22Rv1 (cell line): ENCODE data around the gene TBCCD1.

Experiments
- ZFX ChIP-seq: fragments of 450-650 bp; IDR thresholded peaks from 2 replicates; pipeline ENCODE4 v1.6.1; 2017; ENCODE audit warnings: antibody characterized with exemption, borderline replicate concordance
- TF ChIP-seq, protein P1 (sequence below): fragments of 450-650 bp; IDR thresholded peaks from 2 replicates; pipeline ENCODE4 v1.5.1; 2017; ENCODE audit warnings: mild to moderate bottlenecking

DNA sequence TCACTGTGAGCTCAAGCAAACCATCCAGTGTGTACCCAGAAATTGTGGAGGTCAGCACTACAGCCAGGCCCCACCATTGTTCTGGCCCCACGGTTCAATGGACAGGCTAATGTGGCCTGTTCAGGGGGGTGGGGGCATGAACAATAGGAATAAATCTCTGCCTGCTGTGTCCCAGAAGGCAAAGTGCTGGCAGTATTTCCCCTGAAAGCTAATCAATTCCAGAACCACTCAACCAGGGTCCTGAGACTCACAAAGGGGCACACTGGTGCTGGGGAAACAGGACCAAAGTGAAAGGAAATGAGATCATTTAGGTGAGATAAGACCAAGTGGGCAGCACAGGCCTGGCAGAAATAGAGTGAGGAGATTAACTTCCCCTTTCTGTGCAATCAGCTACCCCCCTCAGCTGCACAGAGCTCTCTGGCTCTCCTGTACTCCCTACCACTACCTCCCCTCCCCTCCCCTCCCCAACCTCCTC lies 34.5 kb downstream of the TBCCD1 start:
- TF ChIP-seq, protein P1, sequence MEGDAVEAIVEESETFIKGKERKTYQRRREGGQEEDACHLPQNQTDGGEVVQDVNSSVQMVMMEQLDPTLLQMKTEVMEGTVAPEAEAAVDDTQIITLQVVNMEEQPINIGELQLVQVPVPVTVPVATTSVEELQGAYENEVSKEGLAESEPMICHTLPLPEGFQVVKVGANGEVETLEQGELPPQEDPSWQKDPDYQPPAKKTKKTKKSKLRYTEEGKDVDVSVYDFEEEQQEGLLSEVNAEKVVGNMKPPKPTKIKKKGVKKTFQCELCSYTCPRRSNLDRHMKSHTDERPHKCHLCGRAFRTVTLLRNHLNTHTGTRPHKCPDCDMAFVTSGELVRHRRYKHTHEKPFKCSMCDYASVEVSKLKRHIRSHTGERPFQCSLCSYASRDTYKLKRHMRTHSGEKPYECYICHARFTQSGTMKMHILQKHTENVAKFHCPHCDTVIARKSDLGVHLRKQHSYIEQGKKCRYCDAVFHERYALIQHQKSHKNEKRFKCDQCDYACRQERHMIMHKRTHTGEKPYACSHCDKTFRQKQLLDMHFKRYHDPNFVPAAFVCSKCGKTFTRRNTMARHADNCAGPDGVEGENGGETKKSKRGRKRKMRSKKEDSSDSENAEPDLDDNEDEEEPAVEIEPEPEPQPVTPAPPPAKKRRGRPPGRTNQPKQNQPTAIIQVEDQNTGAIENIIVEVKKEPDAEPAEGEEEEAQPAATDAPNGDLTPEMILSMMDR: no peak
- no peak for TF ChIP-seq ZFX
